Stimulated activated CD4-positive, alpha-beta T cell treated with anti-CD3 and anti-CD28 coated beads, Interleukin-2, amount 100 ng/mL, for 4 hours (primary cell): Measurements from ENCODE around the gene CENPK.
A peak's percentile ranks its signal among the peaks of the same experiment; 100 is the strongest.
"Not testable (repeated sequence)": the region's sequence is repeated elsewhere in the genome, so short reads cannot be mapped to it uniquely, and the experiment has no call there.

ENCODE experiments used
- DNase-seq: peaks from one replicate; pipeline ENCODE4 v3.0.0-alpha.2; 2020; ENCODE audit warnings: low read depth

CENPK gene, protein sequence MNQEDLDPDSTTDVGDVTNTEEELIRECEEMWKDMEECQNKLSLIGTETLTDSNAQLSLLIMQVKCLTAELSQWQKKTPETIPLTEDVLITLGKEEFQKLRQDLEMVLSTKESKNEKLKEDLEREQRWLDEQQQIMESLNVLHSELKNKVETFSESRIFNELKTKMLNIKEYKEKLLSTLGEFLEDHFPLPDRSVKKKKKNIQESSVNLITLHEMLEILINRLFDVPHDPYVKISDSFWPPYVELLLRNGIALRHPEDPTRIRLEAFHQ

DNA sequence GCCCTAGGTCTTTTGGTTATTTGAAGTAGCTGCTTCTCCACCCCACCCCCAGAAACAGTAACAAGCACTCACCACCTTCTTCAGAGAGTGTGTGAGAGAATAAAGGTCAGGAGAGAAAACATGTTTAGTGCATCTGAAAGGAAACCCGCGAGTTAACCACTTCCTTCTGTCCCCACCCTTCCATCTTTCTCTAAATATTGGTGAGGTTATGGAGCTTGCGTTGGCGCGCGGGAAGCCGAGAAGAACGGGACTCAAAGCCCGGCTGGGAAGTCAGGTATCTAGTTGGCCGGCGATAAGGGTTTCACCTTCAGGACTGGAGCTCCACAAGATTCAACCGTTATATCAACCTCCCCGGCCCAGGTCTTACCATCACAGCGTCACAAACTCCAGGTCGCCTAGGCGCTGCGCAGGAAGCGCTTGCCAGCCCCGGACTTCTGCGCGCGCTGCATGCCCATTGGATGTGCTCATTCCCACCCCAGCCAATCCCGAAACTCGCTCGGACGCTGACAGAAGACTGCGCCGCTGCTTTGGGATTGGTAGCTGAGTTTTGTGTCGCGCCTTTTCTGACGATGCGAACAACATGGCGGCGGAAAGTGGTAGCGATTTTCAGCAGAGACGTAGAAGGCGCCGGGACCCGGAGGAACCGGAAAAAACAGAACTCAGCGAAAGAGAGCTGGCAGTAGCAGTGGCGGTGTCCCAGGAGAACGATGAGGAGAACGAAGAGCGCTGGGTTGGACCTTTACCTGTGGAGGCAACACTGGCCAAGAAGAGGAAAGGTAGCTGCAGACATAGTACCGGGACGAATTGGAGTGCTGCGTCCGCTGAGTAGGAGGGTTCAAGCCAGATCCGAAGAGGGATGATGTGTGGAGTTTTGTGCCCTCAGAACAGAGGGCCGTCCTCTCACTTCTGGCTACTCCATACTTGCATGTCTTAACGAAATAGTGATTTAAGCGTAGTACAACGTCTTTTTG is at the start of gene CENPK, which contains the start of gene PPWD1:
CENPK (minus strand) TSS at position 438 of the 971 bp plus-strand sequence. CDS start 8,261 bp downstream, outside the sequence.
PPWD1 (plus strand) TSS at position 566 of the 971 bp plus-strand sequence; CDS start at position 581, 15 bp downstream.
- DNase-seq, result peak; percentile 92

- no peak for DNase-seq
Observed at GRCh38 chr5:65612298-65612907, 49.4 kb upstream of the CENPK start.

DNA sequence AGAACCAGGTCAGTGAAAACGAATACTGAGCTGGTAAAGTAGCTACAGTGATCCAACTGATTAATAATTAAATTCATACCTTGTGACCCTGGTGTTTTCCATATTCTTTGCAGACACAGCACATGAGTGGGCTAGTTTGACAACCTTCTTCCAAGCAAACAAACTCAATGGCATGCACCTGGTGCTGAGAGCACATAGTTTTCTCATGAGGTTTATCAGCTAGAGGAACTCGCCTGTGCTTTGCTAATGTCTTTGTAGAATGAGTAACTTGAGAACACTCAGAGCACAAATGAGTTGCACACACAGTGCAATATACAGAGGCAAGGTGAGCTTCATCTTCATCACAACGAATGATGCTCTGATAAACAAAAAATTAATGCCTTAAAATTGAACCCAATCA is 48.6 kb upstream of the CENPK start:
- DNase-seq, result no peak

DNA sequence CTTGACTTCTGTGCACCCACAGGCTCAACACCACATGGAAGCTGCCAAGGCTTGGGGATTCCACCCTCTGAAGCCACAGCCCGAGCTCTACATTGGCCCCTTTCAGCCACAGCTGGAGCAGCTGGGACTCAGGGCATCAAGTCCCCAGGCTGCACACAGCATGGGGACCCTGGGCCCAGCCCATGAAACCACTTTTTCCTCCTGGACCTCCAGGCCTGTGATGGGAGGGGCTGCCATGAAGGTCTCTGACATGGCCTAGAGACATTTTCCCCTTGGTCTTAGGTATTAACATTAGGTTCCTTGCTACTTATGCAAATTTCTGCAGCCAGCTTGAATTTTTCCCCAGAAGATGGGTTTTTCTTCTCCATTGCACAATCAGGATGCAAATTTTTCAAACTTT is 38.8 kb upstream of the CENPK start:
- not testable (repeated sequence) for DNase-seq

DNA sequence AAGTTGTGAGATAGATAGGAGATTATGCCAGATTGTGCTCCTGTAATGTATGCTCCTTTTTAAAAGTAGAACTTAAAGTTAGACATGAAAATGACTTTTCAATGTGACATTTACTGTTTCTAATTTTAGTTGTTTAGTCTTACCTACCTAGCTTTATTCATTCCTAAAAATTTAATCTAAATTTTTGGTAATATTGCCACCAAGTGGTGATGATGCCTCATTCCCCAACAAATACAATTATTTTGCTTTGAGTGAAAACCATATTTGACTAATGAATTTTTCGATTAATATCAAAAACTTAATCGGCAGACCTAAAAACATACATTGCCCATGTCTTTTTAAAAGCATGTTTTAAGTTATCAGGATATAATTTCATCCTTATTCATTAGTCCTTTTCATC is 25.7 kb upstream of the CENPK start:
- no peak for DNase-seq

DNA sequence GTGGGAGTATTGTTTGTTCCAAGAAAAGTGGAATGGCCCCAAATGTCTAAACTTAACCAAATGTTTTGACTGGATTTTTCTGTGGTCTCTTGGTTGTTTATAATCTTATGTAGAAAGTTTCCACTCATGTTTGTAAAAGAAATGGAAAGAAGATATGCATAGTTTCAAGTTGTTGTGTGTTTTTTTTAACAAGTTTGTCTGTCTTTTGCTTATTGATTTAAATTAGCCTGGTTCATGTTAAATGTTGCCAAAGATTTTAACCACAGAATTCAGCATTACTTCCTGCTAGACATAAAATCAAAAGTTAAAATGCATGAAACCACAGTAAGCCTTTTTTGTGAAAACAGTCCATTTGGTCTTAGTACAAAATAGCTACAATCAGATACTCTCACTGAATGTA is 14.2 kb upstream of the CENPK start:
- no peak for DNase-seq

DNA sequence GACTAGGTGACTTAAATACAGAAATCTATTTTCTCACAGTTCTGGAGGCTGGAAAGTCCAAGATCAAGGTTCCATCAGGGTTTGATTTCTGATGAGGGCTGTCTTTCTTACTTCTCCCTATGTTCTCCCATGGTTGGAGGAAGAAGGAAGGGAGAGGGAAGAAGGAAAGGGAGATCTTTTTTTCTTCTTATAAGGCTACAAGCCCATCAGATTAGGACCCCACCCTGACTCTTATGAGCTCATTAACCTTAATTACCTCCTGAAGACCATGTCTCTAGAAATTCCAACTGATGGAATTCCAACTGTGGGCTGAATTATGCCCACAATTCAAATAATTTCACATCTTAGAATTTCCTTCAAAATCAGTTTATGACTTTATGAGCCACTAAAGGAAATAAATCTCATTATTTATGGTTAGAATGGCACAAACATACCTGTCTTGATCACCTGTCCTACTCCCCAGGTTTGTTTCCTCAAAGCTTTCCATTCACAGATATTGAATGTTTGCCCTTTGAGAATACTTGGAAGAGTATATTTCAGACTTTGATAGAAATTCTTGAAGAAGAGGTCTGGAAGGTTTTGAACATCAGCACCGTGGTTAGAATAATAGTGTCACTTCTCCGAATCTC is 7.7 kb upstream of the CENPK start:
- DNase-seq, result no peak

DNA sequence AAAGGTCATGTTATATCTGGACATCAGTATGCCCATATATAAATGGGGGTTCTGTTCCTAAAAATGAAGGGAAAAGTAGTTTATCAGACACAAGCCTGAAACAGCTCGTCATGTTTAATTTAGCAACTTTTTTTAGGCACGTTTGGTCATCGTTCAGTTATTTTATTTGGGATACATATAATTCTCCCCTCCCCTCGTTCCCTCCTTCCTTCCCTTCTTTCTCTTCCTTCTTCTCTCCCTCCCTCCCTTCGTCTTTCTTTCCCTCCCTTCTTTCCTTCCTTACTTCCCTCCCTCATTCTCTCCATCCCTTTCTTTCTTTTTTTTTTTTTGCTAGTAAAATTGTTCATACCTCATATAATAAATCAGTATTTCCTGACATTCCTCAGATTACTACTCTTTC is 3.5 kb upstream of the CENPK start:
- no peak for DNase-seq

GRCh38 chr5:65563777-65564176 is 809 bp upstream of the CENPK start:
- no peak for DNase-seq

DNA sequence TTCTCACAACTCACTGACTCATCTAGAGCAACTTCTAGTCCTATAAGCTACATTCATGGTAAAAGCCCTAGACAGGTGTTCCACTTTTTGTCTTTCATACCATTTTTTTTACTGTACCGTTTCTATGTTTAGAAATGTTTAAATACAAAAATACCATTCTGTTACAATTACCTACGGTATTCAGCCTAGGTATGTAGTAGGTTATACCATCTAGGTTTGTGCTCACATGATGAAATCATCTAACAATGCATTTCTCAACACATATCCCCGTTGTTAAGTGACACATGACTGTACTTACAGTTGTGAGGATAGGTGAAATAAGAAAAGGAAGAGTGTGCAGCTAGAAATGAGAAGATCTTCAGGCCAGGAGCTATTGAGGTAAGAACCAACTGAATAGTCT is 6.2 kb downstream of the CENPK start:
- no peak for DNase-seq

DNA sequence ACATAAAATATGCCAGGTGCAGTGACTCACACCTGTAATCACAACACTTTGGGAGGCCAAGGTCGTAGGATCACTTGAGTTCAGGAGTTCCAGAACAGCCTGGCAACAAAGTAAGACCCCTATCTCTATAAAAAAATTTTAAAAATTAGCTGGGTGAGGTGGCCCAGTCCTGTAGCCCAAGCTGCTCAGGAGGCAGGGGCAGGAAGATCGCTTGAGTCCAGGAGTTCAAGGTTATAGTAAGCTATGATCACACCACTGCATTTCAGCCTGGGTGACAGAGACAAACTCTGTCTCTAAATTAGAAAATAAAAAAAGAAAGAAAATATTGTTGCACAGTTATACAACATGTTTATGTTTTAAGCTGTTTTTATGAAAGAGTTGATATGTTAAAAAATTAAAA is 6.8 kb downstream of the CENPK start:
- no peak for DNase-seq

DNA sequence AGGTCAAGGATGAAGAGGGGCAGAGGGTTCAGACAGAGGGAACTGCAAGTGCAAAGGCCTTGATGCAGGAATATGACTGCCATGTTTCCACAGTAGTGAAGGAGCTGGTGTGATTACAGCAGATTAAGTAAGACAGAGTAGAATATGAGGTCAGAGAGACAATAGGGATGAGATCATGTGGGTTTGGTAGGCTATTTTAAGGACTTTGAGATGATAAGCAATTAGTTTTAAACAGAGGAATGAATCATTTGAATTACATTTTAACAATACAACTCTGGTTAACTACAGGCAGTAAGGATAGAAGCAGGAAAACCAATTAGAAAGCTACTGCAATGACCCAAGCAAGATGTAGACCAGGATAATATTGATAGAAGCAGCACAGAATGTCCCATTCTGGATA is 7.7 kb downstream of the CENPK start:
- no peak for DNase-seq

GRCh38 chr5:65553941-65554340 is 9.0 kb downstream of the CENPK start:
- DNase-seq, result no peak

GRCh38 chr5:65548281-65548680 is 14.7 kb downstream of the CENPK start:
- no peak for DNase-seq

- no peak for DNase-seq
Observed at GRCh38 chr5:65546141-65546540, 16.8 kb downstream of the CENPK start.

DNA sequence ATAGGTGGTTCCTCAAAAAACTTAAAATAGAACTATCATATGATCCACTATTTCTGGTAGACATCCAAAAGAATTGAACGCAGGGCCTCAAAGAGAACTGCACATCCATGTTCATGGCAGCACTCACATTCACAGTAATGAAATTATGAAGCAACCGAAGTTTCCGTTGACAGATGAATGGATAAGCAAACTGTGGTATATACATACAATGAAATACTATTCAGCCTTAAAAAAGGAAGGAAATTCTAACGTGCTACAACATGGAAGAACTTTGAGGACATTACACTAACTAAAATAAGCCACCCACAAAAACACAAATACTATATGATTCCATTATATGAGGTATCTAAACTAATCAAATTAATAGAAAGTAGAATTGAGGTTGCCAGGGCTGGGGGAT is 18.5 kb downstream of the CENPK start:
- no peak for DNase-seq

- no peak for DNase-seq
Observed at GRCh38 chr5:65539827-65540226, 23.1 kb downstream of the CENPK start.

- DNase-seq, result no peak
Observed at GRCh38 chr5:65535529-65535987, 27.4 kb downstream of the CENPK start.

DNA sequence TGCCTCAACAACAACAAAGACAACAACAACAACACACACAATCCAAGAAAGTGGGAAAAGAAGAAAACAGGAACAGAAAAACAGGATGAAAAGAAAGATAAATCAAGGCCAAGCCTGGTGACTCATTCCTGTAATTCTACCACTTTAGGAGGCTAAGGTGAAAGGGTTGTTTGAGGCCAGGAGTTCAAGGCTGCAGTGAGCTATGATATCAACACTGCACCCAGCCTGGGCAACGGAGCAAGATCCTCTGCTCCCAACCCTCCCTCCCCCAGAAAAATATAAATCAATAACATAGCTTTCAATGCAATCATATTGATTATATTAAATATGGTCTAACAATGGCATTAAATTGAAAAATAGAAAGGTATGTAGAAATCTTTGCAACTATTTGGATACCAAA is 32.1 kb downstream of the CENPK start:
- DNase-seq, result no peak

GRCh38 chr5:65525726-65526125 is 37.2 kb downstream of the CENPK start:
- DNase-seq, result no peak

GRCh38 chr5:65512170-65512937 is 50.6 kb downstream of the CENPK start:
- no peak for DNase-seq
